M059J (cell line): ENCODE measurements around the gene CCDC196. TPM values are rescaled to one million over a fixed set of nuclear protein-coding genes. Genes with fewer than 3 reads are reported as not detected.

Source experiments
- total RNA-seq: library from RNA; depleted of rRNA; stranded (reverse); fragments of >200 nt; shearing (Covaris generic); gene quantifications from 2 replicates; pipeline ENCODE4 v1.2.3, GENCODE V29; 2014; rRNA removed

The CCDC196 gene
- total RNA-seq, 1 experiment from 2014 or later, result not detected

Other genes starting within 250 kb of the CCDC196 start
- gene GPHN, start 21.8 kb downstream of the CCDC196 start, total RNA-seq, result 1.3 and 12.6 TPM in 2 replicates